Amniotic epithelial cell (primary cell): ENCODE data around the gene PANK1.

ENCODE experiments used
- DNase-seq: peaks from one replicate; pipeline ENCODE4 v3.0.0-alpha.2; 2010; ENCODE audit warnings: low read depth

The PANK1 gene

DNA sequence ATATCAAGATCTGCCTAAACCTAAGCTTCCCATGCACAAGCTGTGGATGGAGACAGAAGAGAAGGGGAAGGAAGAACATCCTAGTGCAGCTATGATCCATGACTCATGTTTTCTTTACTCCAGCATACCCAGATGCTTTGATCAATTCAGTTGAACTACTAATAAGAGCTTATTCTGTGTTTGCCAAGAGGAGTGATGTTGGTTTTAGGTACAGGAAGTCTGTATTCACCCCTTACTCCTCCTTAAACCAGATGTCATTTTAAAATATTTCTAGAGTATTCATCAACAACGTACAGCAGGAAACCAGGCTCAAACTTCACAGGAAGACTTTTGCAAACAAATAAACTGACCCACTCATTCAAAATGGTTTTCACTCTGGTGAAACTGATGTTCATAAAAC lies 29.2 kb downstream of the PANK1 start:
- no peak for DNase-seq

DNA sequence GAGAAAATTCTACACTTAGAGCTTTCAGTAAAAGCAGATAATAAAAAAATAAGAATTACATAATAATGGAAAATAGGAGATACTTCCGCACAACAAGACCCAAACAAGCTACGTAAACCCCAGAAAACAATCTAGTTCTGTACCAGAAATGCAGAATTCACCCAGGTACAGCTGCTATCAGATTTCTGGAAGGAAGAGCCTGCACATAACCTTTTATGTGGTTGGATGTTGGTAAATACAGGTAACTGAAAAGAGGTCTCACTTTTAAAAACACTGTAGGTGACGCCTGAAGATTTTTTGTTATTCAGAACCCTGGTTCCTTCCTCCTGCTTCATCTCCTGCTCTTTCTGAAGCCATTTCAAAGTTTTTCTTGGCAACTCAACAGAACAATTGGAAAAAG lies 29.9 kb downstream of the PANK1 start:
- DNase-seq: no peak

DNA sequence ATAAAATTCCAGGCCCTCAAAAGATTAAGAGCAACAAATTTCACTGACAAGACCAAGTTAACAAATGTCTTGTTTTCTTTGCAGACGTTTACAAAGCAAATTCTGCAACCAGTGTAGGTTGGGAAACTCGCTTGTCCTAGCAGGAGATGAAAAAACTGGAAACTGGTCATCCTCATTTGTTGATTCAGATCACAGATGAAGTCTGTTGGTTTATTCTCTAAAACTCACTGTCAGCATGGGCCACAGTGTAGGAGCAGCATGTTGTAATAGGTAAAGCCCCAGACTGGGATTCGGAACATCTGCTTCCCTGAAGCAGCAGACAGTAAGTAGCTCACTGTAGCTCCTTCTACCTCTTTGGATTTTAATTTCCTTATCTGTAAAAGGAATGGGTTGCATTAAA lies 31.5 kb downstream of the PANK1 start:
- peak; percentile 59 for DNase-seq

DNA sequence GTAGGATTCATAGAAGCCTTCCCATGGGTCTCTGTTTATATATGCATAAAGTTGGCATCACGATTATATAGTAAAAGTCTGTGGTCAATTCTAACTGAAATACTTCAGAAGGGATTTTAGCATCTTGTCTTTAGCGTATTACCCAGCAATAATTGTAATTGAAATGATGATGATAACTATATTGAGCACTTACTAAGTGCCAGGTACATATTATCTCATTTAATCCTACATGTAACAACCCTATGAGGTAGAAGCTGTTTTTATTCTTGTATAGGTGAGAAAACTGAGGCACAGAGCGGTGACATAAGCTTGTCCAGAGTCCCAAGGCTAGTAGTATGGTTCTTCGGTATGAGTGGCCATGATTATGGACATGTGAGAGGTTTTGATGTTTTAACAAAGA lies 33.8 kb downstream of the PANK1 start:
- DNase-seq: no peak

DNA sequence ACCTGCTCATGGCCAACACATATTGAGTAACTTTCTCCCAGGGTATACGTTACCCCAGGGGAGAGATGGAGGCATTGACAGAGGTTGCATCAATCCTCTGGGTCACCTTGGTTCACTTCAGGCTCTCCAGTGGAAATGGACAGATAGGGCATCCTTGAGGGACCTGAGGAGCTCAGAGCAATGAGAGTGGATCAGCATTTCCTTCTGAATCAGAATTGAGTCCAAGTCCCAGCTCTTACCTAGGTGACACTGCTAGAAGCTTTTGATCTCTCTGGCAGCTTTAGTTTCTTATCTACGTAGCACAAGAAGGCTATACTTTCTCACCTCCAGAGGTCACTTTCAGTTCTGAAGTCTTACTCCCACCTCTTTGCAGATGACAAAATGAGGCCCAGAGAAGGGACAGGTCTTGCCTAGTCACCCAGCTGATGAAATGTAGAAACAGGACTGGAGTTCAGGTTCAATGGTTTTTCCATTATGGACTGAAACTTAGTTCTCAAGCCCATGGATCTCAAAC lies 35.2 kb downstream of the PANK1 start:
- no peak for DNase-seq

DNA sequence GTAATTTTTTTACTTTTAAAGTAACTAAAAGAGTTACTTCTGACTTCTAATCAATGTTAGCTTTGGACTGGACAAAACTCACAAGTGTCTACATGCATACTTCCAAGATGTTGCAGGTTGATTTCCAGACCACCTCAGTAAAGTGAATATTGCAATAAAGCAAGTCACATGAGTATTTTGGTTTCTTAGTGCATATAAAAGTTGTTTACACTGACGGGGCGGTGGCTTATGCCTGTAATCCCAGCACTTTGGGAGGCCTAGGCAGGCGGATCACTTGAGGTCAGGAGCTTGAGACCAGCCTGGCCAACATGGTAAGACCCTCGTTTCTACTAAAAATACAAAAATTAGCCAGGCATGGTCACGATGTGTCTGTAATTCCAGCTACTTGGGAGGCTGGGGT lies 40.8 kb downstream of the PANK1 start:
- no peak for DNase-seq

DNA sequence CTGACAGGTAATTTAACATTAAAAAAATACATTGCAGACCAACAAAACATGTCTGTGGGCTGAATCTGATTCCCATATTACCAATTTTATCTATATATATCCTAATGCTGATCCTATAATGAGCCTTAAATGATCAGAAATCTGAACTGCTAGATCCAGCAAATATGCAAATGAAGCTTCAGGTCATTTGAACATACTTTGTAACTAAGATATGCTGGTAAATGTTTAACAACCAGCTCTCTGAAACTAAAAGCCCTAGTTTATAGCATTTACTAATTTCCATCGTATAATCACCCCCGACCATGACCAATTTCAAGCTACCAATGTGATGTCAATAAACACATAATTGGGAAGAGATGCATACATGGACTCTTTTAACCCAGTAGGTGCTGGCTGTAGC lies 42.1 kb downstream of the PANK1 start:
- DNase-seq: no peak

DNA sequence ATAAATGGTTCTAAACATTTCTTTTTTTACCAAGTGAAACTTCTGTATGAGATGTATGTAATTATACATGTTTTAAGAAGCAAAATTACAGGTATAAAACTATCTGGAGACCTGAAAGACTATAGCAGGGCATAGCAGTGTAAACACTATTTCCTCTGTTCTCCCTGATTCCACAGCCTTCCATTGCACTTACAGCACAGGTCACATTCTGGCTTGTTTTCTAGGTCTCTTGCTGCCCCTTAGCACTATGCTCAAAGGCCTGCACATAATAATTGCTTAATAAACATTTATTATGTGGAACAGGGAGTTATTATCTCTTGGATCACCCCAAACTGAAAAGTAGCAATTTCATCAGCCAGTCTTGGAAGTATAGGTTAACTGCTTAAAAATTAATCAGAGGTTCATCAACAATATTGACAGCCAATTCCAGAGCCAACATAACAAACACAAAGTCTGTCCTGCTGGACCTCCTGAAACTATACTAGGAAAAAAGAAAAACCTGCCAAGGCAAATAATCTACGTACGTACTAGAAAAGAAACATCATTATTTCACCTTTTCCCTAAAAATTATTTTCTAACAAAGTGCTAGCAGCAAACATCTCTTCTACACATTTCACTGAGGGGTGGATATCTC lies 43.2 kb downstream of the PANK1 start:
- no peak for DNase-seq

DNA sequence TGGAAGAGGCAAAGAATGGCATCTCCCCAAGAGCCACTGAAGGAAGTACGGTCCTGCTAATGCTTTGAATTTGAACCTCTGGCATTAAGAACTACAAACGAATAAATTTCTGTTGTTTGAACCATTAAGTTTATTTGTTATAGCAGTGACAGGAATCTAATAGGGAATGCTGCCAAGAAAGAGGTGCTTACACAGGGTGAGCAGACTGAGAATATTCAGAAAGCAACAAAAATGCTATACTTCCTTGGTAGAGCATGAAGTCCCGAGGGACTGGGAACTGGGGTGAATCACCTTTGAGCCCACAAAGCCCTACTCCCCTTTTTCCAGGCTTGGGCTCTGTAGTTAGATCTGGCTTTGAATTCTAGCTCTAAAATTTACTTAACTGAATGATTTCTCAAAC lies 45.0 kb downstream of the PANK1 start:
- no peak for DNase-seq

DNA sequence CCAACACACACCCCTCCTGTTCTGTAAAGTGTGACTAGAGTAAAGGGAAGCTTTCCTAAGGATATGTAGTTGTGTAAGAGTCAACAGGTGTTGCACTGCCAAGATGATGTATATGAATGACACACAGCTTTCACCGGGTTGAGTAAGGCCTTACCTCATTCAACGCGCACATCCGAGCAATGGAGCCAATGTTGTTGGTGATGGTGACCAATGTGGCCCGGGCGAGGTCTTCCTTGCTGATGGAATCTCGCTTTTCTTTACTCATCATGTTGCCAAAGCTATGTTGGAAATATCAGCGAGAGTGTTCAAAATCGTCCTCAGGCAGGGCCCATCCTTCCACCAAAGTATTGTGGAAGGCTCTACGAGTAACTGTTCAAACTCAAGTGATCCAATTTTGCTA lies 52.0 kb downstream of the PANK1 start:
- DNase-seq: no peak

DNA sequence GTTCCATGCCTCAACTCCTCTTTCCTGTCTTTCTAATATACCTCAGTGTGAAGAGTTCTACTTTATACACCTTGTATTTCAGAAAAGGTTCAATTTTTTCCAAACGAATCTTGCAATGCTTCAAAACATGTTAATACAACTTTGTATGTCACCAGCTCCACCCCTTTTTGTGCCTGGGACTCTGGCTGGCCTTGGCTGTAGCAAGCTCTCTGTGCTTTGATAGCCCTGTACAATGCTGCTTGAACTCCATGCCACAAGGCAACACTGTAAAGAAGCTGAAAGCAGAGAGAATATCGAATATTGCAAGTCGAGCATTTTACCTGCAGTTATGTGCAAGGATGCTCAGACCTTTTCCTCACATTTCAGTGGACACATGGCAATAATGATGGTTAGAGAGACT lies 52.5 kb downstream of the PANK1 start:
- no peak for DNase-seq

DNA sequence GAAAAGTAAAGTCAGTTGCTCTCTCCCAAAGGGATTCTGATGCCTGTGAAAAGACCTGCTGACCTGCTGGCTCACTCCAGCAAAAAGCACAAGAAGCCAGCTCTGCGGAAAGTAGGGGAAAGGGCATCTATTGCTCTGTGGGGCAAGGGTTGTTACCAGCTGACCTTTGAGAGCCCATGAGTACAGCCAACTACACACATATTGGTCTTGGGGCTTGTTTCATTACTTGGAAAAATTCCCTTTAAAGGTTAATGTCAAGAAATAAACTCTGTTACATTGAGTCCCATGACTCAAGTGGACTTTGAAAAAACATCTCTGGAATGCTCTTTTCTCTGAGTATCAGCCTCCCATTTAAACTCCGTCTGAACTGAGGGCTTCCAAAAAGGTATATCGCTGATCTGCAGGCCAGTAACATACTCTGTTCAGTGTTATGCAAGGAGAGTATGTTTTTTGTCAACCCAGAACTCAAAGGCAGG lies 53.2 kb downstream of the PANK1 start:
- peak; percentile 64 for DNase-seq

DNA sequence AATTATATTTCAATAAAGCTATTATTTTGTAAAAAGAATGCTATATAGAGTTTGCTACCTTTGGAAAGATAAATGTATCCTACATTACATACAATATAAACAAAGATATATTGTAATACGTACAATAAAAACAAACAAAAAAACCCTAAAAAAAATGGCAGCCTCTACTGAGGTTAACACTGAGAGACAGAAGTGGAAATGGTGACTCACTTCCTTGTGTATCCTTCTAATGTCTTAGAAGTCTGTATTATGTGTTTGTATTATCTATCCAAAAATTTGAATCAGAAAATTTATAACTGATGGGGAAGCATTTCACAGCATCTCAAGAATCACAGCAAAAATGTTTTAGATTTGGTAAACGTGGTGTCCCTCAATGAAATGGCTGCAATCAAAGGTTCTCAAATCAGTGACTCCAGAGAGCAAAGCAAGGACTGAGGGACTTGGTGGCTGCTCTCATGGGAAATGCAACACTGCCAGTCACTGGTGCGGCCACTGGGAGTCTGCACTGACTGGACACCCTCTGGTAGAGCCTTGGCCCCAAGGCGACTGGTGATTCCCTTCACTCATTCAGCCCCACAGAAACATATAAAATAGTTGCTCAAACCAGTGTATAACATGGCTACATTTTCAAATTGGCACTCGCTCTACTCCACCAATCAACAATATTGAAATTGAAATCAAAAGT lies 53.8 kb downstream of the PANK1 start:
- peak; percentile 21 for DNase-seq

DNA sequence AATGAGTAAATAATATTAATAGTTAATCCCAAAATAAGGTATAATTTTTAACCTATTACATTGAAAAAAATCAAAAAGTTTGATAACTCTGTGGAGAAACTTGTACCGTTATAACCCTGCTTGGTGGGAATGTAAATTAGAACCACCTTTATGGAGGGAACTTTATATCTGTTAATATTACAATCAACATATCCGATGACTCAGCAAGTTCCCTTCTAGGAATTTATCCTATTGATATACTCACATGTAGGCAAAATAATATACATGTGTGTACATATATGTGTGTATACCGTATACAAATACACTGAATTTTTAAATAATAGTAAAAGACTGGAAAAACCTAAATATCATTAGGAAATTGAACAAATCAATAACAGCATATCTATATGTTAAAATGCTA lies 54.7 kb downstream of the PANK1 start:
- DNase-seq: no peak

DNA sequence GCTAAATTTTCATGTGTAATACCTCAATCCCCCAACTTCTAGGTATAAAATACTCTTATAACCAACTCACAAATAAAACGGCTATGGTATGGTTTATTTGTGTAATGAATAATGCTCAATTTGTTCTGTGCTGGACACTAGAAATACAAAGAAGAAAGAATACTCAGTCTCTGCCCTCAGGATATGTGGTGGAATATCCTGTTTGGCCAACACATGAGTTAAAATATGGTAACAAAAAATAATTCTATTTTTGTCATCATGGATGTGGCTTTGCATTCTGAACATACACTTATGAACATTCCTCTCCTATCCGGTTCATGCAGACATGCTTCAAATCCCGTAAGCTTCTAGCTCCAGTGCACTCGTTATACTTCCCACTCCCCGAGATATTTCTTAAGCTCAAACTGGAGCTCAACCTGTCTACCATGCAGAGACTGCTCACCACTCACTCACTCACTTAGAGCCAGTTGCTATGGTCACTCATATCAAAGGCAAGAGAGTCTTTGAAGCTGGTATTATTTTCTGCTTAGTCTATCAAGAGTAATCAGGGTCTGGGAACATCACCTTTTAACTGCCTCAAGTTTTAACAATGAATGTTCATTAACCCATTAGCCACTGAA lies 55.8 kb downstream of the PANK1 start:
- peak; percentile 49 for DNase-seq

DNA sequence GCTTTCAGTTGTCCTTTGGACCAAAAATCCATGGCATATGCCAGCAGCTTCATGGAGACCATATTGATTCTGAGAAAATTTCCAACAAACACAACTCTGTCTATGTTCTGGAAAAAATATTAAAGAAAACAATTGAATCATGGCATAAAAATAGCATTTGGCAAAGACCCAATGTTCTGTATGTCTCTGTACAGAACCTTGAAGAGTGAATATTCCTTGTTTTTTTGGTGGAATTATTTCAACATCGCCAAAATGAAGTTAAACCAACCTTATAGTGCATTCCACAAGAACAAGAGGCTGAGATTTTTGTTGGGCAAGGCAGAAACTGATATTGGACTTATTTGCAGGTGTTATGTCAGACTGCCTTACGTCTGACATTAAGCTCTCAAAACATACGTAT lies 56.4 kb downstream of the PANK1 start:
- peak; percentile 56 for DNase-seq

DNA sequence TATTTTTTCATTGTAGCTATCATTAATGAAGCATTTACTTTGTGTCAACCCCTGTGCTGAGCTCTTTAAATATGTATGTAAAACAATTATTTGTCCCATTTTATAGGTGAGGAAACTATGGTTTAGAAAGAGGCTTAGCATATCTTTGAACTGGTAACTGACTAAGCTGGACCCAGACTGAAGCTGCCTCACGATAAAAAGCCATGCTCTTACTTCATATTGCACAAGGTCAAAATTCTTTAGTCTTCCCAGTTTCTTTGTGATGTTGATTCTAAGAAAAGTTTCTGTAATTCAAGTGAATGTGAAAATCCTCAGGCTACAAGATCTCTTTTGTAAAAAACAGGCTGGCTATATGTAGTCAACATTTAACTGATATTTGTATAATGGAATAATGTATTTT lies 63.0 kb downstream of the PANK1 start:
- peak; percentile 68 for DNase-seq

DNA sequence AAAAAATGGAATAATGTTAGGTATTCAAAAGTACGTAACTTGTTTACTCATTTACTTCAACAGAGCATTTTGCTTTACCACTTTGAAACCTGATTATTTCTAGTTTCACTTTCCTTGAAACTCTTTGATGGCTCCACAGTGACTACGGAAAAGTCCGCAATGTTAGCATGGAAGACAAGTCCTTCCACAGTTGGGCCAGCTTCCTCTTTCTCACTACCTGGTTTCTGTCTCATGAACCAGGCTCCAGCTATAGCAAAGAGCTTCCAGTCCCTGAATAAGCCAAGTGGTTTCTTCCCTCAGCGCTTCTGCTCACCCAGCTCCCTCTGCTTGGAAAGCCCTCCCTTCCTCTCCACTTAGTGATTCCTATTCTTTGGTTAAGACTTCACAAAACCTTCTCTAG lies 64.8 kb downstream of the PANK1 start:
- DNase-seq: no peak

DNA sequence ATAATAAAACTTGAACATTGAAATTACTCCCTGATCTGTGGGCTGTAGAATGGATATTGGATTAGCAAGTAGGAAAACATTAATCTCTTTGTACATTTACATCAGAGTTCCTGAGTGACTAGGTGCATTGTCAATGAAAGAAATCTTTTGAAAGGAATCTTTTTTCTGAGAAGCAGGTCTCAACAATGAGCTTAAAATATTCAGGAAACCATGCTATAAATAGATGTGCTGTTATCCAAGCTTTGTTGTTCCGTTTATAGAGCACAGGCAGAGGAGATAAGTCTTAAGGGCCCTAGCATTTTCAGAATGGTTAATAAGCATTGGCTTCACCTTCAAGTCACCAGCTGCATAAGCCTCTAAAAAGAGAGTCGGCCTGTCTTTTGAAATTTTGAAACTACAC lies 68.3 kb downstream of the PANK1 start:
- DNase-seq: no peak

DNA sequence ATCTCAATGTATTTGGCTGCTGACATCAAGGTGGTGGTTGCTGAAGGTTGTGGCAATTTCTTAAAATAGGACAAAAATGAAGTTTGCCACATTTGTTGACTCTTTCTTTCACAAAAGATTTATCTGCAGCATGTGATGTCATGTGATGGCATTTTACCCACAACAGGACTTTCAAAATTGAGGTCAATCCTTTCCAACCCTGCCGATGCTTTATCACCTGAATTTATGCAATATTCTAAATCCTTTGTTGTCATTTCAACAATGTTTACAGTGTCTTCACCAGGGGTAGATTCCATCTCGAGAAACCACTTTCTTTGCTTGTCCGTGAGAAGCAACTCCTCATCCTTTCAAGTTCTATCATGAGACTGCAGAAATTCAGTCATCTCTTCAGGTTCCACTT lies 69.0 kb downstream of the PANK1 start:
- DNase-seq: peak; percentile 57

DNA sequence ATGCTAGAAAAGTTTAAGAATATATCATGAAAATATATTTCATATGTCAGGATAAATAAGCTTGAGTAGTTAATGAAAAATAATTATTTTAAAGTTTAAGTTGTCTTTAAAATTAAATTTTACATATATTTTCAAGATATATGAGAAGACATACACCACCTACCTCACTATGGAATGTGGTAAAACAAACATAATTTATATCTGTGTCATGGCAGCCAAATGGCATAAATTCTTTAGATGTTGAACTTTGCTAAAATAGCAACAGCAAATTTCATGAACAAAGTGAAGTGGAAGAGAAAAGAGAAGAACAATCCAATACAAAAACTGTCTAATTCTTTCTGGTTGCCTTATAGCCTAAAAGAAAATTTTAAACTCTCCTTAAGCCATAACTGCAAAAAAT lies 70.0 kb downstream of the PANK1 start:
- DNase-seq: no peak

DNA sequence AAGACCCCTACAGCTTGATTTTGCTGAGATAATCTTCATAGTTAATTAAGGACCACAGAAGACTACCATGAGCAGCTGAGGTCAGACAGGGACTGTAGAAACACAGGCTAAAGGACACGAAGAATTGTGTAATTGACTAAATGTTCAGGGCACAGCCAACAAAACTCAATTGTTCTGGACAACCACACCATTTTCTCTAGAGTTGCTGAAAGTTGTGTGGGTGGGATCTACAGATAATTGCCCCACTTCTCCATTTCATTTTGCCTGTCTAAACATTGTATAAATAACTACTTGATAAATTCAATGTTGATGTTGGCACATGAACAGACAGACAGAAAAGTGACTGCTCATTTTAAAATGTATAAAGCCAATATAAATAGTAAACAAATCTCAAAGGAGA lies 70.7 kb downstream of the PANK1 start:
- DNase-seq: no peak

DNA sequence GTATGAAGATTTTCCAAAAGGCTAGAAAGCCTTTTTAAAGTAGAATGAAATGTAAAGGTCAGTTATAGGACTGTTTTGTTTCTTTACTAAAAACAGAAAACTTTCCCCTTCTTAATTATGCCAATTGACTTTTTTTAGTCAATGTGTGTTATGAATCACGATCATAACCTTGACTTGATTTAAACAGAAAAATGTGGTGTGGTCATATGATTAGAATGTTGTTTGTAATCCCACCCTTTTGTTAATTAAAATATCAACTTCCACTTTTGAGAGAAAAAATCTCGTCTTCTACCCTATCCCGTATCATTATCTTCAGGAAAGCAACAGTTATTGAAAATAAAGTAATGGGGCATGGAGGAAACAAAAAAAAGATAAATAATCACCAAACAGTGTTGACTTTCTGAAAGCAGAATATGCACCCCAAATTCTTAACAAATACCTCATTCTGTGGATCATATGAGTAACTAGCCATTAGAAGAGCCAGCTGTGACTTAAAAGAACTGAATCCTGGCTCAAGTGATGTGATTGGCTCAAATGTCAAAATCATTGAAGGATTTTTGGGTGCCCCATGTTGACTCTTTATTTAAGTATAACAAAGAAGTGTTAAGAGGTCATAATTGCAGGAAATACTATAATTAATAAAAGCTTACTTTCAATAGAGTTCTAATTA lies 77.3 kb downstream of the PANK1 start:
- no peak for DNase-seq
